ENCODE data around the gene LTBP3.
"Not testable (repeated sequence)": the region's sequence is repeated elsewhere in the genome, so short reads cannot be mapped to it uniquely, and the experiment has no call there.

DNA sequence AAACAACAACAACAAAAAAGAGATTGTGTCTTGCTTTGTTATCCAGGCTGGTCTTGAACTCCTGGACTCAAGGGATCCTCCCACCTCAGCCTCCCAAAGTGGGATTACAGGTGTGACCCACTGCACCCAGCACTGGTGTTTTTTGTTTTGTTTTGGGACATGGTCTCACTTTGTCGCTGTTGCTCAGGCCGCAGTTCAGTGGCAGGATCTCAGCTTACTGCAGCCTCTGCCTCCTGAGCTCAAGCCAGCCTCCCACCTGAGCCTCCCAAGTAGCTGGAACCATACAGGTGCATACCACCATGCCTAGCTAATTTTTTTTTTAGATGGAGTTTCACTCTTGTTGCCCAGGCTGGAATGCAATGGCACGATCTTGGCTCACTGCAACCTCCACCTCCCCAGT, 45.8 kb downstream of the LTBP3 start:
- TF ChIP-seq, protein P1, sequence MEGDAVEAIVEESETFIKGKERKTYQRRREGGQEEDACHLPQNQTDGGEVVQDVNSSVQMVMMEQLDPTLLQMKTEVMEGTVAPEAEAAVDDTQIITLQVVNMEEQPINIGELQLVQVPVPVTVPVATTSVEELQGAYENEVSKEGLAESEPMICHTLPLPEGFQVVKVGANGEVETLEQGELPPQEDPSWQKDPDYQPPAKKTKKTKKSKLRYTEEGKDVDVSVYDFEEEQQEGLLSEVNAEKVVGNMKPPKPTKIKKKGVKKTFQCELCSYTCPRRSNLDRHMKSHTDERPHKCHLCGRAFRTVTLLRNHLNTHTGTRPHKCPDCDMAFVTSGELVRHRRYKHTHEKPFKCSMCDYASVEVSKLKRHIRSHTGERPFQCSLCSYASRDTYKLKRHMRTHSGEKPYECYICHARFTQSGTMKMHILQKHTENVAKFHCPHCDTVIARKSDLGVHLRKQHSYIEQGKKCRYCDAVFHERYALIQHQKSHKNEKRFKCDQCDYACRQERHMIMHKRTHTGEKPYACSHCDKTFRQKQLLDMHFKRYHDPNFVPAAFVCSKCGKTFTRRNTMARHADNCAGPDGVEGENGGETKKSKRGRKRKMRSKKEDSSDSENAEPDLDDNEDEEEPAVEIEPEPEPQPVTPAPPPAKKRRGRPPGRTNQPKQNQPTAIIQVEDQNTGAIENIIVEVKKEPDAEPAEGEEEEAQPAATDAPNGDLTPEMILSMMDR (IDR thresholded peaks at IDR 0.05 in 2 of 3, conservative IDR thresholded peaks at IDR 0.05 in 1 of 3; ENCODE audit: borderline replicate concordance in 1 of 3, insufficient read depth in 1 of 3, low read depth in 2 of 3, low read length in 2 of 3) = not testable (repeated sequence)
- TF ChIP-seq YY1 (IDR thresholded peaks at IDR 0.05; ENCODE audit: extremely low read depth, insufficient replicate concordance, low read depth, low read length); POLR2A (IDR thresholded peaks at IDR 0.05; ENCODE audit: borderline replicate concordance, extremely low read depth, insufficient read depth, insufficient read length); CEBPB (IDR thresholded peaks at IDR 0.05; ENCODE audit: low read depth); EZH2 (IDR thresholded peaks at IDR 0.05); RAD21 (IDR thresholded peaks at IDR 0.05; ENCODE audit: low read depth); SP1 (IDR thresholded peaks at IDR 0.05; ENCODE audit: low read depth); EGR1 (IDR thresholded peaks at IDR 0.05; ENCODE audit: low read depth); POLR2AphosphoS5 (IDR thresholded peaks at IDR 0.05; ENCODE audit: low read depth, low read length): not testable (repeated sequence)
- TF ChIP-seq, protein P2, sequence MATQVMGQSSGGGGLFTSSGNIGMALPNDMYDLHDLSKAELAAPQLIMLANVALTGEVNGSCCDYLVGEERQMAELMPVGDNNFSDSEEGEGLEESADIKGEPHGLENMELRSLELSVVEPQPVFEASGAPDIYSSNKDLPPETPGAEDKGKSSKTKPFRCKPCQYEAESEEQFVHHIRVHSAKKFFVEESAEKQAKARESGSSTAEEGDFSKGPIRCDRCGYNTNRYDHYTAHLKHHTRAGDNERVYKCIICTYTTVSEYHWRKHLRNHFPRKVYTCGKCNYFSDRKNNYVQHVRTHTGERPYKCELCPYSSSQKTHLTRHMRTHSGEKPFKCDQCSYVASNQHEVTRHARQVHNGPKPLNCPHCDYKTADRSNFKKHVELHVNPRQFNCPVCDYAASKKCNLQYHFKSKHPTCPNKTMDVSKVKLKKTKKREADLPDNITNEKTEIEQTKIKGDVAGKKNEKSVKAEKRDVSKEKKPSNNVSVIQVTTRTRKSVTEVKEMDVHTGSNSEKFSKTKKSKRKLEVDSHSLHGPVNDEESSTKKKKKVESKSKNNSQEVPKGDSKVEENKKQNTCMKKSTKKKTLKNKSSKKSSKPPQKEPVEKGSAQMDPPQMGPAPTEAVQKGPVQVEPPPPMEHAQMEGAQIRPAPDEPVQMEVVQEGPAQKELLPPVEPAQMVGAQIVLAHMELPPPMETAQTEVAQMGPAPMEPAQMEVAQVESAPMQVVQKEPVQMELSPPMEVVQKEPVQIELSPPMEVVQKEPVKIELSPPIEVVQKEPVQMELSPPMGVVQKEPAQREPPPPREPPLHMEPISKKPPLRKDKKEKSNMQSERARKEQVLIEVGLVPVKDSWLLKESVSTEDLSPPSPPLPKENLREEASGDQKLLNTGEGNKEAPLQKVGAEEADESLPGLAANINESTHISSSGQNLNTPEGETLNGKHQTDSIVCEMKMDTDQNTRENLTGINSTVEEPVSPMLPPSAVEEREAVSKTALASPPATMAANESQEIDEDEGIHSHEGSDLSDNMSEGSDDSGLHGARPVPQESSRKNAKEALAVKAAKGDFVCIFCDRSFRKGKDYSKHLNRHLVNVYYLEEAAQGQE (IDR thresholded peaks at IDR 0.05; ENCODE audit: low read depth) = not testable (repeated sequence)

Data from HCT116 (cell line).